HEK293T (cell line): ENCODE results near the gene HEXB.

Experiments used
- ARNT ChIP-seq: fragments of 450-650 bp; IDR thresholded peaks from 2 replicates; pipeline ENCODE4 v1.6.1; 2017; ENCODE audit warnings: mild to moderate bottlenecking
- BHLHE40 ChIP-seq: fragments of 450-650 bp; IDR thresholded peaks from 2 replicates; pipeline ENCODE4 v1.6.1; 2016; ENCODE audit warnings: mild to moderate bottlenecking, moderate library complexity, borderline replicate concordance
- ELF4 ChIP-seq: fragments of 450-650 bp; IDR thresholded peaks from 2 replicates; pipeline ENCODE4 v1.6.1; 2017; ENCODE audit warnings: antibody characterized with exemption
- FOXA1 ChIP-seq: fragments of 450-650 bp; IDR thresholded peaks from 2 replicates; pipeline ENCODE4 v1.6.1; 2016; ENCODE audit warnings: mild to moderate bottlenecking
- FOXK2 ChIP-seq: fragments of 450-650 bp; IDR thresholded peaks from 2 replicates; pipeline ENCODE4 v1.6.1; 2016; ENCODE audit warnings: mild to moderate bottlenecking
- HDGF ChIP-seq: fragments of 450-650 bp; IDR thresholded peaks from 2 replicates; pipeline ENCODE4 v1.6.1; 2017; ENCODE audit warnings: antibody characterized with exemption, borderline replicate concordance
- L3MBTL2 ChIP-seq: fragments of 450-650 bp; conservative IDR thresholded peaks from 2 replicates; pipeline ENCODE4 v1.6.1; 2016; ENCODE audit warnings: mild to moderate bottlenecking
- NFRKB ChIP-seq: fragments of 450-650 bp; IDR thresholded peaks from 2 replicates; pipeline ENCODE4 v1.6.1; 2016; ENCODE audit warnings: mild to moderate bottlenecking, moderate library complexity
- SP1 ChIP-seq: fragments of 450-650 bp; IDR thresholded peaks from 2 replicates; pipeline ENCODE4 v1.6.1; 2017
- TF ChIP-seq, protein P1 (sequence below): fragments of 450-650 bp; IDR thresholded peaks from 2 replicates; pipeline ENCODE4 v1.6.1; 2016

- no peak for TF ChIP-seq FOXK2
- TF ChIP-seq SP1, result no peak
- no peak for TF ChIP-seq L3MBTL2
- no peak for TF ChIP-seq ELF4
- no peak for TF ChIP-seq FOXA1
- TF ChIP-seq ARNT, result no peak
- no peak for TF ChIP-seq HDGF
- no peak for TF ChIP-seq BHLHE40
- no peak for TF ChIP-seq NFRKB
- TF ChIP-seq, protein P1, sequence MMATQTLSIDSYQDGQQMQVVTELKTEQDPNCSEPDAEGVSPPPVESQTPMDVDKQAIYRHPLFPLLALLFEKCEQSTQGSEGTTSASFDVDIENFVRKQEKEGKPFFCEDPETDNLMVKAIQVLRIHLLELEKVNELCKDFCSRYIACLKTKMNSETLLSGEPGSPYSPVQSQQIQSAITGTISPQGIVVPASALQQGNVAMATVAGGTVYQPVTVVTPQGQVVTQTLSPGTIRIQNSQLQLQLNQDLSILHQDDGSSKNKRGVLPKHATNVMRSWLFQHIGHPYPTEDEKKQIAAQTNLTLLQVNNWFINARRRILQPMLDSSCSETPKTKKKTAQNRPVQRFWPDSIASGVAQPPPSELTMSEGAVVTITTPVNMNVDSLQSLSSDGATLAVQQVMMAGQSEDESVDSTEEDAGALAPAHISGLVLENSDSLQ, result no peak
Measured at GRCh38 chr5:74653991-74654390, 31.0 kb upstream of the HEXB start.
